Measurements from ENCODE around the gene COA4. TPM values are rescaled to one million over a fixed set of nuclear protein-coding genes. Genes with fewer than 3 reads are reported as not detected.

Gene COA4
- total RNA-seq, 1 donor from 2014 or later = 102 TPM

- intact Hi-C loops (cut with micrococcal nuclease) = no loop called here
- Mint-ChIP-seq H3K27ac (no peak overlapping the region), H3K36me3 (ENCODE audit: low read depth) (peaks cover 17% of the 10 kb centered on the region), H3K9me3 (no peaks in the 10 kb centered on the region), H3K27me3 (ENCODE audit: insufficient read depth) (no peaks in the 10 kb centered on the region), H3K4me3 (no peak overlapping the region), H3K4me1 (ENCODE audit: low read depth) (no peaks in the 10 kb centered on the region)
- DNase-seq (ENCODE audit: low spot score) = no peak
Measured at GRCh38 chr11:73856031-73856567, 20.5 kb downstream of the COA4 start.

GRCh38 chr11:73854680-73855079 lies 22.0 kb downstream of the COA4 start:
- Mint-ChIP-seq H3K9me3 (no peaks in the 10 kb centered on the region), H3K4me3 (no peak overlapping the region), H3K36me3 (ENCODE audit: low read depth) (peaks cover 11% of the 10 kb centered on the region), H3K27me3 (ENCODE audit: insufficient read depth) (no peaks in the 10 kb centered on the region), H3K4me1 (ENCODE audit: low read depth) (no peaks in the 10 kb centered on the region), H3K27ac (no peak overlapping the region)
- intact Hi-C loops (cut with micrococcal nuclease) = no loop called here
- no peak for DNase-seq (ENCODE audit: low spot score)

- no peaks in the 10 kb centered on the region for H3K9me3 Mint-ChIP-seq
- H3K4me1 Mint-ChIP-seq (ENCODE audit: low read depth) = peaks cover 5% of the 10 kb centered on the region
- intact Hi-C loops (cut with micrococcal nuclease) = no loop called here
- H3K27me3 Mint-ChIP-seq (ENCODE audit: insufficient read depth) = no peaks in the 10 kb centered on the region
- no peak overlapping the region for H3K4me3 Mint-ChIP-seq
- DNase-seq (ENCODE audit: low spot score) = no peak
- peaks cover 4% of the 10 kb centered on the region for H3K36me3 Mint-ChIP-seq (ENCODE audit: low read depth)
- no peak overlapping the region for H3K27ac Mint-ChIP-seq
Measured at GRCh38 chr11:73852049-73852448, 24.6 kb downstream of the COA4 start.

GRCh38 chr11:73851046-73851764 lies 25.4 kb downstream of the COA4 start:
- H3K9me3 Mint-ChIP-seq = no peaks in the 10 kb centered on the region
- H3K36me3 Mint-ChIP-seq (ENCODE audit: low read depth) = peaks cover 8% of the 10 kb centered on the region
- no peaks in the 10 kb centered on the region for H3K27me3 Mint-ChIP-seq (ENCODE audit: insufficient read depth)
- H3K27ac Mint-ChIP-seq = no peak overlapping the region
- H3K4me3 Mint-ChIP-seq = no peak overlapping the region
- peaks cover 6% of the 10 kb centered on the region for H3K4me1 Mint-ChIP-seq (ENCODE audit: low read depth)
- DNase-seq (ENCODE audit: low spot score) = no peak
- intact Hi-C loops (cut with micrococcal nuclease) = no loop called here

GRCh38 chr11:73839123-73839457 lies 37.6 kb downstream of the COA4 start:
- Mint-ChIP-seq H3K4me3 (no peak overlapping the region), H3K36me3 (ENCODE audit: low read depth) (peaks cover 6% of the 10 kb centered on the region), H3K4me1 (ENCODE audit: low read depth) (no peaks in the 10 kb centered on the region), H3K27me3 (ENCODE audit: insufficient read depth) (no peaks in the 10 kb centered on the region), H3K27ac (no peak overlapping the region), H3K9me3 (no peaks in the 10 kb centered on the region)
- no peak for DNase-seq (ENCODE audit: low spot score)
- intact Hi-C loops (cut with micrococcal nuclease) = no loop called here

GRCh38 chr11:73838443-73839122 lies 38.1 kb downstream of the COA4 start:
- no peaks in the 10 kb centered on the region for H3K27me3 Mint-ChIP-seq (ENCODE audit: insufficient read depth)
- H3K4me1 Mint-ChIP-seq (ENCODE audit: low read depth) = no peaks in the 10 kb centered on the region
- no peak overlapping the region for H3K4me3 Mint-ChIP-seq
- H3K36me3 Mint-ChIP-seq (ENCODE audit: low read depth) = peaks cover 6% of the 10 kb centered on the region
- no peaks in the 10 kb centered on the region for H3K9me3 Mint-ChIP-seq
- DNase-seq (ENCODE audit: low spot score) = no peak
- no peak overlapping the region for H3K27ac Mint-ChIP-seq
- intact Hi-C loops (cut with micrococcal nuclease) = no loop called here

- intact Hi-C loops (cut with micrococcal nuclease) = no loop called here
- no peak for DNase-seq (ENCODE audit: low spot score)
- Mint-ChIP-seq H3K9me3 (no peaks in the 10 kb centered on the region), H3K4me3 (no peak overlapping the region), H3K27me3 (ENCODE audit: insufficient read depth) (no peaks in the 10 kb centered on the region), H3K4me1 (ENCODE audit: low read depth) (no peaks in the 10 kb centered on the region), H3K27ac (no peak overlapping the region), H3K36me3 (ENCODE audit: low read depth) (peaks cover 10% of the 10 kb centered on the region)
Measured at GRCh38 chr11:73833067-73833466, 43.6 kb downstream of the COA4 start.

GRCh38 chr11:73830261-73830660 lies 46.4 kb downstream of the COA4 start:
- DNase-seq (ENCODE audit: low spot score) = no peak
- Mint-ChIP-seq H3K4me3 (no peak overlapping the region), H3K4me1 (ENCODE audit: low read depth) (peaks cover 5% of the 10 kb centered on the region), H3K27ac (no peak overlapping the region), H3K9me3 (no peaks in the 10 kb centered on the region), H3K27me3 (ENCODE audit: insufficient read depth) (no peaks in the 10 kb centered on the region), H3K36me3 (ENCODE audit: low read depth) (peaks cover 19% of the 10 kb centered on the region)
- intact Hi-C loops (cut with micrococcal nuclease) = no loop called here

Other genes with a start within 250 kb of the COA4 start
- gene PLEKHB1, start 230.3 kb downstream of the COA4 start, total RNA-seq = 1.3 and 2.0 TPM in 2 replicates
- 81.9 and 88.0 TPM in 2 replicates for gene RAB6A, start 115.8 kb downstream of the COA4 start, total RNA-seq
- gene MRPL48, start 89.0 kb downstream of the COA4 start, total RNA-seq = 55.0 and 56.3 TPM in 2 replicates
- 22.4 and 25.0 TPM in 2 replicates for gene PAAF1, start 153 bp upstream of the COA4 start, total RNA-seq
- gene DNAJB13, start 74.2 kb upstream of the COA4 start, total RNA-seq = 0.29 and 0.64 TPM in 2 replicates
- 821 and 858 TPM in 2 replicates for gene UCP2, start 106.0 kb upstream of the COA4 start, total RNA-seq
- gene UCP3, start 132.2 kb upstream of the COA4 start, total RNA-seq = 4.1 and 4.8 TPM in 2 replicates